ENCODE results near the gene MRPL12. TPM values are rescaled to one million over a fixed set of nuclear protein-coding genes. Genes with fewer than 3 reads are reported as not detected.
A peak's percentile ranks its signal among the peaks of the same experiment; 100 is the strongest.

Gene MRPL12
- total RNA-seq, 1 experiment from 2014 or later = 140 TPM

GRCh38 chr17:81664051-81664470 is 39.1 kb upstream of the MRPL12 start:
- Histone ChIP-seq H3K4me2 (ENCODE audit: insufficient read depth, insufficient read length, low read length) (no peak overlapping the region), H2AK5ac (ENCODE audit: insufficient read length, low read length) (no peak overlapping the region), H3K18ac (ENCODE audit: insufficient read length, low read depth, low read length) (no peak overlapping the region), H2BK120ac (ENCODE audit: low read depth, low read length, poor library complexity, severe bottlenecking) (no peak overlapping the region), H3K9me3 (ENCODE audit: control insufficient read depth, low read depth, low read length) (no peaks in the 10 kb centered on the region), H2BK12ac (ENCODE audit: insufficient read length, low read depth, low read length) (no peak overlapping the region), H4K8ac (replicated peaks; ENCODE audit: insufficient read length, low read depth, low read length) (no peak overlapping the region), H3K23me2 (ENCODE audit: insufficient read length, low read depth, low read length, poor library complexity, severe bottlenecking) (peaks cover 3% of the 10 kb centered on the region), H3K56ac (ENCODE audit: insufficient read length, low read depth, low read length) (no peak overlapping the region), H3K79me1 (ENCODE audit: insufficient read depth, low read depth, low read length, poor library complexity, severe bottlenecking) (peaks cover 4% of the 10 kb centered on the region), H2BK15ac (ENCODE audit: low read depth, low read length) (no peak overlapping the region; the same call in 1 of the 2 replicates), H2BK5ac (ENCODE audit: insufficient read length, low read length) (no peak overlapping the region), H4K5ac (ENCODE audit: insufficient read length, low read depth, low read length) (no peak overlapping the region), H3K27me3 (ENCODE audit: insufficient read depth, low read length) (no peaks in the 10 kb centered on the region), H3K79me2 (ENCODE audit: insufficient read depth, low read length) (peaks cover 4% of the 10 kb centered on the region; the same call in 1 of the 2 replicates), H2AFZ (ENCODE audit: low read length) (no peak overlapping the region), H3K23ac (ENCODE audit: insufficient read length, low read depth, low read length) (no peak overlapping the region), H4K20me1 (ENCODE audit: control insufficient read depth, insufficient read depth, insufficient read length) (no peaks in the 10 kb centered on the region), H3T11ph (ENCODE audit: low read length) (no peak overlapping the region), H3K4me1 (ENCODE audit: insufficient read depth, low read length) (peaks cover 2% of the 10 kb centered on the region; the same call in 1 of the 2 replicates), H4K91ac (ENCODE audit: insufficient read length, low read depth, low read length) (no peak overlapping the region), H3K4ac (ENCODE audit: low read depth, low read length) (no peak overlapping the region), H3K14ac (ENCODE audit: insufficient read depth, low read length) (no peak overlapping the region), H3K9ac (ENCODE audit: extremely low read depth, insufficient read length, low read length) (no peak overlapping the region), H2BK20ac (ENCODE audit: low read depth, low read length, poor library complexity, severe bottlenecking) (no peak overlapping the region), H3K27ac (ENCODE audit: insufficient read length, low read depth, low read length) (no peak overlapping the region)
- TF ChIP-seq, protein P1, sequence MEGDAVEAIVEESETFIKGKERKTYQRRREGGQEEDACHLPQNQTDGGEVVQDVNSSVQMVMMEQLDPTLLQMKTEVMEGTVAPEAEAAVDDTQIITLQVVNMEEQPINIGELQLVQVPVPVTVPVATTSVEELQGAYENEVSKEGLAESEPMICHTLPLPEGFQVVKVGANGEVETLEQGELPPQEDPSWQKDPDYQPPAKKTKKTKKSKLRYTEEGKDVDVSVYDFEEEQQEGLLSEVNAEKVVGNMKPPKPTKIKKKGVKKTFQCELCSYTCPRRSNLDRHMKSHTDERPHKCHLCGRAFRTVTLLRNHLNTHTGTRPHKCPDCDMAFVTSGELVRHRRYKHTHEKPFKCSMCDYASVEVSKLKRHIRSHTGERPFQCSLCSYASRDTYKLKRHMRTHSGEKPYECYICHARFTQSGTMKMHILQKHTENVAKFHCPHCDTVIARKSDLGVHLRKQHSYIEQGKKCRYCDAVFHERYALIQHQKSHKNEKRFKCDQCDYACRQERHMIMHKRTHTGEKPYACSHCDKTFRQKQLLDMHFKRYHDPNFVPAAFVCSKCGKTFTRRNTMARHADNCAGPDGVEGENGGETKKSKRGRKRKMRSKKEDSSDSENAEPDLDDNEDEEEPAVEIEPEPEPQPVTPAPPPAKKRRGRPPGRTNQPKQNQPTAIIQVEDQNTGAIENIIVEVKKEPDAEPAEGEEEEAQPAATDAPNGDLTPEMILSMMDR (conservative IDR thresholded peaks at IDR 0.05) = no peak
- WGBS (ENCODE audit: extremely low coverage, insufficient read length, low lambda C conversion rate) = no CpG with 5 or more reads among the region's 7 CpGs
- peaks cover 18 to 19% of the 10 kb centered on the region in 2 experiments for H3K4me1 Mint-ChIP-seq
- H3K4me3 Mint-ChIP-seq = peak overlapping the region in 1 of 2 experiments; percentile 48; a peak in 1 of 5 replicates
- no peaks in the 10 kb centered on the region for H3K27me3 Mint-ChIP-seq (ENCODE audit: low read depth)
- peaks cover 17 to 31% (median 28%) of the 10 kb centered on the region in 3 experiments; a peak in 6 of 7 replicates for H3K36me3 Mint-ChIP-seq (ENCODE audit: insufficient read depth in 1 of 3, low read depth in 3 of 3)
- H3K9me3 Mint-ChIP-seq = no peaks in the 10 kb centered on the region
- DNase-seq = no peak
- H3K27ac Mint-ChIP-seq = no peak overlapping the region

Data from H9 (cell line).